C4-2B (cell line): ENCODE measurements around the gene ALDH16A1.

Source experiments
- CTCF ChIP-seq: fragments of 450-650 bp; conservative IDR thresholded peaks from 2 replicates; pipeline ENCODE4 v1.5.1; 2017; ENCODE audit warnings: mild to moderate bottlenecking
- ZFX ChIP-seq: fragments of 450-650 bp; IDR thresholded peaks from 2 replicates; pipeline ENCODE4 v1.6.1; 2017

GRCh38 chr19:49499030-49499670 lies 46.1 kb downstream of the ALDH16A1 start:
- no peak for TF ChIP-seq CTCF
- TF ChIP-seq ZFX = no peak
